ENCODE measurements around the gene AUTS2. TPM values are rescaled to one million over a fixed set of nuclear protein-coding genes. Genes with fewer than 3 reads are reported as not detected.

Gene AUTS2
- total RNA-seq, 2 experiments from 2014 or later: 16.9 to 17.7 TPM

- Mint-ChIP-seq H3K36me3 (ENCODE audit: low read depth) (no peaks in the 10 kb centered on the region), H3K4me3 (no peak overlapping the region), H3K9me3 (no peaks in the 10 kb centered on the region), H3K27me3 (no peaks in the 10 kb centered on the region), H3K4me1 (no peaks in the 10 kb centered on the region), H3K27ac (no peak overlapping the region)
- POLR2A ChIA-PET: no interaction called here
- CTCF ChIA-PET: no interaction called here
- no peak for DNase-seq
These were observed 1016.2 kb downstream of the AUTS2 start for GRCh38 chr7:70614237-70615045.

GRCh38 chr7:70615066-70615606, 1016.9 kb downstream of the AUTS2 start:
- Mint-ChIP-seq H3K27me3 (no peaks in the 10 kb centered on the region), H3K9me3 (no peaks in the 10 kb centered on the region), H3K27ac (no peak overlapping the region), H3K4me3 (no peak overlapping the region), H3K4me1 (no peaks in the 10 kb centered on the region), H3K36me3 (ENCODE audit: low read depth) (no peaks in the 10 kb centered on the region)
- CTCF ChIA-PET: no interaction called here
- DNase-seq: no peak
- POLR2A ChIA-PET: no interaction called here

- Mint-ChIP-seq H3K27me3 (no peaks in the 10 kb centered on the region), H3K4me3 (no peak overlapping the region), H3K36me3 (ENCODE audit: low read depth) (no peaks in the 10 kb centered on the region), H3K4me1 (no peaks in the 10 kb centered on the region), H3K27ac (no peak overlapping the region), H3K9me3 (no peaks in the 10 kb centered on the region)
- ChIA-PET CTCF (no interaction called here), POLR2A (no interaction called here)
- no peak for DNase-seq
These were observed 1017.9 kb downstream of the AUTS2 start for GRCh38 chr7:70616211-70616610.

- Mint-ChIP-seq H3K36me3 (ENCODE audit: low read depth) (no peaks in the 10 kb centered on the region), H3K27me3 (no peaks in the 10 kb centered on the region), H3K9me3 (no peaks in the 10 kb centered on the region), H3K4me3 (no peak overlapping the region), H3K4me1 (no peaks in the 10 kb centered on the region), H3K27ac (no peak overlapping the region)
- POLR2A ChIA-PET: no interaction called here
- no peak for DNase-seq
- CTCF ChIA-PET: no interaction called here
These were observed 1018.5 kb downstream of the AUTS2 start for GRCh38 chr7:70616821-70617220.

- Mint-ChIP-seq H3K4me1 (no peaks in the 10 kb centered on the region), H3K27ac (no peak overlapping the region), H3K4me3 (no peak overlapping the region), H3K36me3 (ENCODE audit: low read depth) (no peaks in the 10 kb centered on the region), H3K9me3 (no peaks in the 10 kb centered on the region), H3K27me3 (no peaks in the 10 kb centered on the region)
- POLR2A ChIA-PET: no interaction called here
- DNase-seq: no peak
- CTCF ChIA-PET: no interaction called here
These were observed 1019.8 kb downstream of the AUTS2 start for GRCh38 chr7:70618020-70618551.

- H3K36me3 Mint-ChIP-seq (ENCODE audit: low read depth): no peaks in the 10 kb centered on the region
- H3K27ac Mint-ChIP-seq: no peak overlapping the region
- H3K9me3 Mint-ChIP-seq: no peaks in the 10 kb centered on the region
- H3K4me1 Mint-ChIP-seq: no peaks in the 10 kb centered on the region
- no peak for DNase-seq
- H3K4me3 Mint-ChIP-seq: no peak overlapping the region
- ChIA-PET POLR2A (no interaction called here), CTCF (no interaction called here)
- H3K27me3 Mint-ChIP-seq: no peaks in the 10 kb centered on the region
These were observed 1020.9 kb downstream of the AUTS2 start for GRCh38 chr7:70619130-70619529.

- Mint-ChIP-seq H3K36me3 (ENCODE audit: low read depth) (no peaks in the 10 kb centered on the region), H3K9me3 (no peaks in the 10 kb centered on the region), H3K27ac (no peak overlapping the region), H3K4me1 (no peaks in the 10 kb centered on the region), H3K27me3 (no peaks in the 10 kb centered on the region), H3K4me3 (no peak overlapping the region)
- DNase-seq: no peak
- CTCF ChIA-PET: no interaction called here
- POLR2A ChIA-PET: no interaction called here
These were observed 1021.4 kb downstream of the AUTS2 start for GRCh38 chr7:70619659-70620058.

- H3K36me3 Mint-ChIP-seq (ENCODE audit: low read depth): no peaks in the 10 kb centered on the region
- ChIA-PET CTCF (no interaction called here), POLR2A (interaction anchor here (0.6 kb wide), 1 partner anchor 857 kb away, joined by 4 read pairs; no protein-coding TSS in a partner anchor)
- no peaks in the 10 kb centered on the region for H3K27me3 Mint-ChIP-seq
- no peak overlapping the region for H3K27ac Mint-ChIP-seq
- H3K4me3 Mint-ChIP-seq: no peak overlapping the region
- no peaks in the 10 kb centered on the region for H3K4me1 Mint-ChIP-seq
- H3K9me3 Mint-ChIP-seq: no peaks in the 10 kb centered on the region
- no peak for DNase-seq
These were observed 1022.2 kb downstream of the AUTS2 start for GRCh38 chr7:70620333-70621055.

GRCh38 chr7:70621954-70622600, 1023.8 kb downstream of the AUTS2 start:
- Mint-ChIP-seq H3K4me1 (no peaks in the 10 kb centered on the region), H3K36me3 (ENCODE audit: low read depth) (no peaks in the 10 kb centered on the region), H3K4me3 (no peak overlapping the region), H3K27ac (no peak overlapping the region), H3K27me3 (no peaks in the 10 kb centered on the region), H3K9me3 (peaks cover 4% of the 10 kb centered on the region)
- POLR2A ChIA-PET: no interaction called here
- no peak for DNase-seq
- CTCF ChIA-PET: no interaction called here

- CTCF ChIA-PET: no interaction called here
- Mint-ChIP-seq H3K9me3 (peaks cover 4% of the 10 kb centered on the region), H3K36me3 (ENCODE audit: low read depth) (no peaks in the 10 kb centered on the region), H3K4me3 (no peak overlapping the region), H3K27me3 (no peaks in the 10 kb centered on the region), H3K4me1 (no peaks in the 10 kb centered on the region), H3K27ac (no peak overlapping the region)
- no peak for DNase-seq
- POLR2A ChIA-PET: no interaction called here
These were observed 1024.7 kb downstream of the AUTS2 start for GRCh38 chr7:70622936-70623335.

- Mint-ChIP-seq H3K27me3 (no peaks in the 10 kb centered on the region), H3K4me1 (no peaks in the 10 kb centered on the region), H3K9me3 (peaks cover 4% of the 10 kb centered on the region), H3K27ac (no peak overlapping the region), H3K4me3 (no peak overlapping the region), H3K36me3 (ENCODE audit: low read depth) (no peaks in the 10 kb centered on the region)
- CTCF ChIA-PET: no interaction called here
- POLR2A ChIA-PET: no interaction called here
- no peak for DNase-seq
These were observed 1026.3 kb downstream of the AUTS2 start for GRCh38 chr7:70624500-70625103.

GRCh38 chr7:70627461-70627860, 1029.2 kb downstream of the AUTS2 start:
- Mint-ChIP-seq H3K27me3 (no peaks in the 10 kb centered on the region), H3K4me3 (no peak overlapping the region), H3K36me3 (ENCODE audit: low read depth) (no peaks in the 10 kb centered on the region), H3K27ac (no peak overlapping the region), H3K4me1 (no peaks in the 10 kb centered on the region), H3K9me3 (peaks cover 4% of the 10 kb centered on the region)
- CTCF ChIA-PET: no interaction called here
- POLR2A ChIA-PET: no interaction called here
- DNase-seq: no peak

GRCh38 chr7:70630440-70630817, 1032.2 kb downstream of the AUTS2 start:
- CTCF ChIA-PET: no interaction called here
- Mint-ChIP-seq H3K27ac (no peak overlapping the region), H3K27me3 (no peaks in the 10 kb centered on the region), H3K4me1 (no peaks in the 10 kb centered on the region), H3K9me3 (peaks cover 4% of the 10 kb centered on the region), H3K4me3 (no peak overlapping the region), H3K36me3 (ENCODE audit: low read depth) (no peaks in the 10 kb centered on the region)
- POLR2A ChIA-PET: interaction anchor here (1.0 kb wide), 1 partner anchor 18 kb away, joined by 3 read pairs; no protein-coding TSS in a partner anchor
- no peak for DNase-seq
